H9 (cell line): ENCODE data around the gene CHAF1A. TPM values are rescaled to one million over a fixed set of nuclear protein-coding genes. Genes with fewer than 3 reads are reported as not detected.

Experiments used
- DNase-seq: peaks from one replicate; pipeline ENCODE4 v3.0.0-alpha.2; 2017
- H2AFZ ChIP-seq: one replicate; pipeline ENCODE4 v1.6.1; 2013; ENCODE audit warnings: mild to moderate bottlenecking, low read length, control low read depth, moderate library complexity
- H2AK5ac ChIP-seq: 2 replicates; pipeline ENCODE4 v1.6.1; 2013; ENCODE audit warnings: low read length, control low read depth, mixed read lengths; ENCODE audit not compliant: insufficient read length
- H2BK120ac ChIP-seq: one replicate; pipeline ENCODE4 v1.6.1; 2013; ENCODE audit warnings: low read depth, mild to moderate bottlenecking, low read length, control low read depth, inconsistent platforms; ENCODE audit not compliant: poor library complexity, severe bottlenecking
- H2BK12ac ChIP-seq: 2 replicates; pipeline ENCODE4 v1.6.1; 2013; ENCODE audit warnings: low read length, control low read depth, mixed read lengths, low read depth; ENCODE audit not compliant: insufficient read length
- H2BK15ac ChIP-seq: 2 replicates; pipeline ENCODE4 v1.6.1; 2013; ENCODE audit warnings: low read depth, low read length, control low read depth
- H2BK20ac ChIP-seq: one replicate; pipeline ENCODE4 v1.6.1; 2013; ENCODE audit warnings: low read depth, mild to moderate bottlenecking, low read length, control low read depth, inconsistent platforms; ENCODE audit not compliant: poor library complexity, severe bottlenecking
- H2BK5ac ChIP-seq: 2 replicates; pipeline ENCODE4 v1.6.1; 2013; ENCODE audit warnings: low read length, control low read depth, mixed read lengths; ENCODE audit not compliant: insufficient read length
- H3K14ac ChIP-seq: 2 replicates; pipeline ENCODE4 v1.6.1; 2013; ENCODE audit warnings: low read length, control low read depth; ENCODE audit not compliant: insufficient read depth
- H3K18ac ChIP-seq: 2 replicates; pipeline ENCODE4 v1.6.1; 2013; ENCODE audit warnings: low read depth, mild to moderate bottlenecking, mixed read lengths, low read length, control low read depth; ENCODE audit not compliant: insufficient read length
- H3K23ac ChIP-seq: 2 replicates; pipeline ENCODE4 v1.6.1; 2013; ENCODE audit warnings: low read length, control low read depth, mixed read lengths, low read depth; ENCODE audit not compliant: insufficient read length
- H3K23me2 ChIP-seq: 2 replicates; pipeline ENCODE4 v1.6.1; 2013; ENCODE audit warnings: low read depth, mild to moderate bottlenecking, mixed read lengths, low read length, control low read depth; ENCODE audit not compliant: insufficient read length, poor library complexity, severe bottlenecking
- H3K27ac ChIP-seq: 2 replicates; pipeline ENCODE4 v1.5.1; 2013; ENCODE audit warnings: low read length, control low read depth, mixed read lengths, low read depth; ENCODE audit not compliant: insufficient read length
- H3K27me3 ChIP-seq: 2 replicates; pipeline ENCODE4 v1.6.1; 2013; ENCODE audit warnings: low read length, control low read depth, inconsistent platforms; ENCODE audit not compliant: insufficient read depth
- H3K4ac ChIP-seq: 2 replicates; pipeline ENCODE4 v1.6.1; 2013; ENCODE audit warnings: low read depth, mild to moderate bottlenecking, control low read depth, inconsistent platforms, low read length, moderate library complexity
- H3K4me1 ChIP-seq: 2 replicates; pipeline ENCODE4 v1.6.1; 2013; ENCODE audit warnings: low read length, control low read depth, inconsistent platforms; ENCODE audit not compliant: insufficient read depth
- H3K4me2 ChIP-seq: 2 replicates; pipeline ENCODE4 v1.6.1; 2013; ENCODE audit warnings: low read length, control low read depth, mixed read lengths; ENCODE audit not compliant: insufficient read length, insufficient read depth
- H3K56ac ChIP-seq: 2 replicates; pipeline ENCODE4 v1.6.1; 2013; ENCODE audit warnings: low read depth, mild to moderate bottlenecking, mixed read lengths, low read length, control low read depth; ENCODE audit not compliant: insufficient read length
- H3K79me1 ChIP-seq: 2 replicates; pipeline ENCODE4 v1.6.1; 2013; ENCODE audit warnings: low read depth, mild to moderate bottlenecking, moderate library complexity, low read length, control low read depth, inconsistent platforms; ENCODE audit not compliant: insufficient read depth, poor library complexity, severe bottlenecking
- H3K79me2 ChIP-seq: 2 replicates; pipeline ENCODE4 v1.6.1; 2013; ENCODE audit warnings: low read length, control low read depth, inconsistent platforms; ENCODE audit not compliant: insufficient read depth
- H3K9ac ChIP-seq: 2 replicates; pipeline ENCODE4 v1.6.1; 2013; ENCODE audit warnings: low read length, control low read depth, mixed read lengths; ENCODE audit not compliant: insufficient read length; ENCODE audit errors: extremely low read depth
- H3K9me3 ChIP-seq: one replicate; pipeline ENCODE4 v1.6.1; 2013; ENCODE audit warnings: low read depth, low read length, inconsistent platforms; ENCODE audit not compliant: control insufficient read depth
- H3T11ph ChIP-seq: one replicate; pipeline ENCODE4 v1.6.1; 2013; ENCODE audit warnings: mild to moderate bottlenecking, low read length, control low read depth, inconsistent platforms
- H4K20me1 ChIP-seq: one replicate; pipeline ENCODE4 v1.6.1; 2013; ENCODE audit not compliant: control insufficient read depth, insufficient read length, insufficient read depth
- H4K5ac ChIP-seq: 2 replicates; pipeline ENCODE4 v1.6.1; 2013; ENCODE audit warnings: low read depth, mild to moderate bottlenecking, mixed read lengths, low read length, control low read depth; ENCODE audit not compliant: insufficient read length
- H4K8ac ChIP-seq: replicated peaks from 2 replicates; pipeline ENCODE4 v1.6.1; 2013; ENCODE audit warnings: low read length, control low read depth, mixed read lengths, low read depth; ENCODE audit not compliant: insufficient read length
- H4K91ac ChIP-seq: 2 replicates; pipeline ENCODE4 v1.6.1; 2013; ENCODE audit warnings: low read depth, mild to moderate bottlenecking, moderate library complexity, mixed read lengths, low read length, control low read depth; ENCODE audit not compliant: insufficient read length
- H3K27ac Mint-ChIP-seq, 3 experiments: 2 replicates in 2 of 3; 3 replicates in 1 of 3; pipeline ENCODE4 v1.8.0; 2020 to 2021; ENCODE audit warnings: mixed read lengths in 3 of 3, mild to moderate bottlenecking in 1 of 3, moderate library complexity in 1 of 3
- H3K27me3 Mint-ChIP-seq: 2 replicates; pipeline ENCODE4 v1.8.0; 2021; ENCODE audit warnings: low read depth, mild to moderate bottlenecking, moderate library complexity, mixed read lengths
- H3K36me3 Mint-ChIP-seq, 3 experiments: 2 replicates in 2 of 3; 3 replicates in 1 of 3; pipeline ENCODE4 v1.8.0; 2020 to 2021; ENCODE audit warnings: low read depth in 3 of 3, mixed read lengths in 3 of 3; ENCODE audit not compliant: insufficient read depth in 1 of 3
- H3K4me1 Mint-ChIP-seq, 2 experiments: 2 replicates each; pipeline ENCODE4 v1.8.0; 2020; ENCODE audit warnings: mixed read lengths in 2 of 2
- H3K4me3 Mint-ChIP-seq, 2 experiments: 2 replicates in 1 of 2; 3 replicates in 1 of 2; pipeline ENCODE4 v1.8.0; 2020 to 2021; ENCODE audit warnings: mild to moderate bottlenecking in 2 of 2, mixed read lengths in 2 of 2, moderate library complexity in 1 of 2
- H3K9me3 Mint-ChIP-seq, 2 experiments: 2 replicates in 1 of 2; 3 replicates in 1 of 2; pipeline ENCODE4 v1.8.0; 2020; ENCODE audit warnings: mild to moderate bottlenecking in 2 of 2, mixed read lengths in 2 of 2, moderate library complexity in 1 of 2
- CTCF ChIP-seq: fragments of 200-600 bp; sonication (generic); conservative IDR thresholded peaks from 3 replicates; pipeline ENCODE4 v1.8.0; 2021; ENCODE audit warnings: antibody characterized with exemption, mild to moderate bottlenecking
- WGBS: extraction: QIAGEN DNeasy Blood & Tissue Kit; methylation state at CpG from one replicate; pipeline ENCODE4 v1.1.7; 2013; ENCODE audit warnings: missing lambda C conversion rate, low lambda C conversion rate, mixed read lengths; ENCODE audit not compliant: insufficient read length; ENCODE audit errors: extremely low coverage; 5-methylcytosine and 5-hydroxymethylcytosine counted together
- total RNA-seq: library from RNA; stranded (reverse); gene quantifications from 2 replicates; pipeline ENCODE4 v1.2.1, GENCODE V29; 2021

Gene CHAF1A
- total RNA-seq, 1 experiment from 2014 or later, result 143 TPM

DNA sequence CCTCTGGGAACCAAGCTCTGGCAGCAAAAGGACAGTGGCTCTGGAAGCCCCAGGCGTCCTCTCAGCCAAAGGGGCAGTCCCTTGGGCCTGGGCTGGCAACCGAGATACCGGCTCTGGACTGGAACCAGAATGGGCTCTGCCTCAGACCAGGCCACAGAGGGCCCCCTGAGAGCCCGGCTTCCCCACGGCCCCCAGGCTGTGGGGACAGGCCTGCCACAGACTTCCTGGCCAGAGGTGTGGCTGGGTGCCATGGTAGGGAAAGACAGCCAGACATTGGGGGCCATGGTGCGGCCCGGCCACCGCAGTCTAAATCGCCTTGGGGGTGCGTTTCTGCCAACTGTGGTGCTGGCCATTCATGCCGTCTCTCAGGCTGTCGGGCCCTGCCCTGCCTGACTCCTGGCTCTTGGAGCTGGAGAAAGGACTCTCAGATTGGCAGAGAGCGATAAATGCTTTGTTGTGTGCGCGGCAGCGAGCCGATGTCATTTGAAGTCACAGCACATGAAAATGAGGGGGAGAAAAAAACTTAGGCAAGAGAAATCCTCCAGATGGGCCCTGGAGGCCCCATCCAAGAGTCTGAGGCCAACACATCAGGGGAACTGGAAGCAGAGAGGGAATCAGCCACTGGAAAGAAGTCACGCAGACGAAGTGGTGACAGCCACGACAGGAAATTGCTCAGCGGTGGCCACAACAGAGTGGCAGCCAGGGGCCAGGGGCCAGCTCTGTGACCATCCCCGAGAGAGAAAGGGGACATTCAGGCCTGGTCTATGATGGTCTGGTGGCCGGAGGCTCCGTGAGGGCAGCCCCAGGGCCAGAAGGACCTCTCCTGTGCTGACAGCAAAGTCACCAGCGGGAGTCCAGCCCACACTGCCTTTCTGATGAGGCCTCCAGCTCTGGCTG is 28.6 kb upstream of the CHAF1A start:
- WGBS, result no CpG with 5 or more reads among the region's 25 CpGs
- Histone ChIP-seq H3K4me1 (peaks cover 8% of the 10 kb centered on the region; the same call in 1 of the 2 replicates), H4K91ac (no peak overlapping the region), H3K23me2 (no peaks in the 10 kb centered on the region), H3K23ac (no peak overlapping the region), H3K9ac (no peak overlapping the region), H3K9me3 (no peaks in the 10 kb centered on the region), H4K20me1 (no peaks in the 10 kb centered on the region), H3K27ac (no peak overlapping the region), H4K5ac (no peak overlapping the region), H2AK5ac (no peak overlapping the region), H2BK12ac (no peak overlapping the region), H3K79me1 (peaks cover 7% of the 10 kb centered on the region), H3K27me3 (no peaks in the 10 kb centered on the region), H3K14ac (no peak overlapping the region), H3T11ph (no peak overlapping the region), H2BK5ac (no peak overlapping the region), H3K18ac (no peak overlapping the region), H3K56ac (no peak overlapping the region), H3K4me2 (no peak overlapping the region), H2AFZ (no peak overlapping the region), H3K79me2 (no peaks in the 10 kb centered on the region; the same call in 1 of the 2 replicates), H2BK15ac (no peak overlapping the region), H3K4ac (peak overlapping the region; percentile 3; the same call in 1 of the 2 replicates), H2BK120ac (no peak overlapping the region), H4K8ac (no peak overlapping the region), H2BK20ac (no peak overlapping the region)
- no peak for DNase-seq
- Mint-ChIP-seq H3K4me1 (peaks cover 32 to 45% of the 10 kb centered on the region in 2 experiments), H3K4me3 (no peak overlapping the region; a peak in 1 of 5 replicates), H3K9me3 (no peaks in the 10 kb centered on the region), H3K27ac (peak overlapping the region; percentile 16 to 80 (median 56); a peak in 6 of 7 replicates), H3K36me3 (peaks cover 0 to 3% (median 0%) of the 10 kb centered on the region in 3 experiments; a peak in 2 of 7 replicates), H3K27me3 (0 out of 2 replicates have a peak, but pooled peaks cover 2% of the 10 kb centered on the region)
- TF ChIP-seq CTCF, result no peak
